ENCODE results near the gene TSLP. TPM values are rescaled to one million over a fixed set of nuclear protein-coding genes. Genes with fewer than 3 reads are reported as not detected.

The TSLP gene
- total and polyA plus RNA-seq, 2 of the 8 experiments (the other 6 are each of a cell fraction or from before 2014, with no cell fraction given) = 0.39 to 1.9 TPM

DNA sequence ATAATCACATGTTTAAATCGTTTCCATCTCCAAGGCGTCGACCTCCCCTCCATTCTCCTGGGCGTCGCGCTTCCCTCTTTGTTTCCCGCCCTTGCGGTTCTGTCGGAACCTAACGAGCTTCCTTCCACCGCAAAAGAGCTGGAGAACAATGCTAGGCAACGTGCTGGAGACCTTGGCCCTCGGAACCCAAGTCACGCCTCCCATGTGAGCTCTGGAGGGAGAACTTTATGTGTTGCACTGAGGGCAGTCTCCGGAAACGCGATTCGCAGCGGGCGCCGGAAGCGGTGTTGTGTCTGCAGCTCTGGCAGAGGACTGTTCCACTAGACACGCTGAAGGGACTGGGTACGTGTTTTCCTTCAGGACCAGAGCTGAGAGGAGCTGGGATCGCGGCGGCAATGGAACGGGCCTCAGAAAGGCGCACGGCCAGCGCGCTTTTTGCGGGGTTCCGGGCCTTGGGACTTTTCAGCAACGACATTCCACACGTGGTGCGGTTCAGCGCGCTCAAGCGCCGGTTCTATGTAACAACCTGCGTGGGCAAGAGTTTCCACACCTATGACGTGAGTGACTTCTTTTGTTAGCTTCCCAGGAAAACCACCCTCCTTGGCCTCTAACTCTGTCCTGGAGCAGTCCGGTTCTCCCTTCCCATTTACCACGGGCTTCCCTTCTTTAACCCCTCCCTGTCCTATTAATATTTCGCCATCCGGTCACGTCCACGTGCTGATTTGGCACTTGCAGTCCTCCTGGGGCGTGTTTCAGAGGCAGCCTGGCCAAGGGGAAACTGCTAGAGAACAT lies 20.7 kb downstream of the TSLP start, which contains the start of gene WDR36 (continued):
- TF ChIP-seq, protein P1, sequence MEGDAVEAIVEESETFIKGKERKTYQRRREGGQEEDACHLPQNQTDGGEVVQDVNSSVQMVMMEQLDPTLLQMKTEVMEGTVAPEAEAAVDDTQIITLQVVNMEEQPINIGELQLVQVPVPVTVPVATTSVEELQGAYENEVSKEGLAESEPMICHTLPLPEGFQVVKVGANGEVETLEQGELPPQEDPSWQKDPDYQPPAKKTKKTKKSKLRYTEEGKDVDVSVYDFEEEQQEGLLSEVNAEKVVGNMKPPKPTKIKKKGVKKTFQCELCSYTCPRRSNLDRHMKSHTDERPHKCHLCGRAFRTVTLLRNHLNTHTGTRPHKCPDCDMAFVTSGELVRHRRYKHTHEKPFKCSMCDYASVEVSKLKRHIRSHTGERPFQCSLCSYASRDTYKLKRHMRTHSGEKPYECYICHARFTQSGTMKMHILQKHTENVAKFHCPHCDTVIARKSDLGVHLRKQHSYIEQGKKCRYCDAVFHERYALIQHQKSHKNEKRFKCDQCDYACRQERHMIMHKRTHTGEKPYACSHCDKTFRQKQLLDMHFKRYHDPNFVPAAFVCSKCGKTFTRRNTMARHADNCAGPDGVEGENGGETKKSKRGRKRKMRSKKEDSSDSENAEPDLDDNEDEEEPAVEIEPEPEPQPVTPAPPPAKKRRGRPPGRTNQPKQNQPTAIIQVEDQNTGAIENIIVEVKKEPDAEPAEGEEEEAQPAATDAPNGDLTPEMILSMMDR (IDR thresholded peaks at IDR 0.05; ENCODE audit: control extremely low read depth in 1 of 3, insufficient read depth in 1 of 3, low read depth in 1 of 3, low read length in 3 of 3) = no peak
- TF ChIP-seq TAF1 (IDR thresholded peaks at IDR 0.05; ENCODE audit: low read depth, low read length) = peak; percentile 94
- peak; percentile 57 for TF ChIP-seq KDM4A (IDR thresholded peaks at IDR 0.05; ENCODE audit: low read depth, low read length, severe bottlenecking)
- no peak for TF ChIP-seq BRCA1 (IDR thresholded peaks at IDR 0.05; ENCODE audit: low read depth, low read length)
- TF ChIP-seq, protein P2, sequence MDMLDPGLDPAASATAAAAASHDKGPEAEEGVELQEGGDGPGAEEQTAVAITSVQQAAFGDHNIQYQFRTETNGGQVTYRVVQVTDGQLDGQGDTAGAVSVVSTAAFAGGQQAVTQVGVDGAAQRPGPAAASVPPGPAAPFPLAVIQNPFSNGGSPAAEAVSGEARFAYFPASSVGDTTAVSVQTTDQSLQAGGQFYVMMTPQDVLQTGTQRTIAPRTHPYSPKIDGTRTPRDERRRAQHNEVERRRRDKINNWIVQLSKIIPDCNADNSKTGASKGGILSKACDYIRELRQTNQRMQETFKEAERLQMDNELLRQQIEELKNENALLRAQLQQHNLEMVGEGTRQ (IDR thresholded peaks at IDR 0.05; ENCODE audit: low read length) = no peak
